ENCODE measurements around the gene OPN3.

DNA sequence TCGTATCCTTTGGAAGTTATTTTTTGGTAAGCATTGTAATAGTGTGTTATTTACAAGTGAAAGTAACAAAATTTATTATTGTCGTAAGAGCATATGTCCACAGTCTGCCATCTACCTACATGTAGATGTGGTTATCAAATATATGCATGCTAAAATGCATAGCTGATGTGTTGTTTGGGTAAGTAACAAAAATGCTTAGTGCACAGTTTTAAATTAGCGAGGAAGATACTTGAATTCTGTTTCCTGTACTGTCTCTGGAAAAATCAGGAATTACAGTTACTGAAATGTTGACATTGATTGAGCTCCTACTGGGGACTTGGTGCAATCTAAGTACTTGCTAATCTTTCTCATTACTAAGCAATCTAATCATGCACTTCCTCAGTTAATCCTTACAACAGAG is 26.2 kb upstream of the OPN3 start:
- TF ChIP-seq CEBPB (IDR thresholded peaks at IDR 0.05) (no peak), NFIC (IDR thresholded peaks at IDR 0.05) (no peak)
